HG02623 (cell line): ENCODE data around the gene CMBL.
"Not testable (repeated sequence)": the region's sequence is repeated elsewhere in the genome, so short reads cannot be mapped to it uniquely, and the experiment has no call there.

Source experiments
- ATAC-seq: cut with Tn5 transposase; IDR thresholded peaks from one replicate; pipeline ENCODE4 v1.9.1; 2021; ENCODE audit warnings: moderate library complexity; ENCODE audit not compliant: unreplicated experiment

The CMBL gene

DNA sequence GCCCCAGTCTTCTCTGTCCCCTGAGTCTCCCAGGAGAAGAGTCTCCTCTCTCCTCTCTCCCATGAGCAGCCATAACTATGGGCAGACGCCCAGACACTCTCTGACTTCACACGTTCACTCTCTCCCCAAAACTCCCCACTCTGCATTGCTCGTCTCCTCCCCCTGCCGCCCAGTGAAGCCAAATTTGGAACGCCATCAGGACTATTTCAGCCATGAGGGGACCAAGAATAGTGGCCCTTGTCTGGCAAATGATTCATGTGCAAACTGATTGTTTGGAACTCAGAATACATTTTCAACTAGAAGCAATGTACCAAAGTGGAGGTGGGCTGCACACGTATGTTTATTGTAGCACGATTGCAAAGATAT is 20.9 kb downstream of the CMBL start:
- no peak for ATAC-seq

GRCh38 chr5:10286162-10286861 is 21.4 kb downstream of the CMBL start:
- ATAC-seq = no peak

DNA sequence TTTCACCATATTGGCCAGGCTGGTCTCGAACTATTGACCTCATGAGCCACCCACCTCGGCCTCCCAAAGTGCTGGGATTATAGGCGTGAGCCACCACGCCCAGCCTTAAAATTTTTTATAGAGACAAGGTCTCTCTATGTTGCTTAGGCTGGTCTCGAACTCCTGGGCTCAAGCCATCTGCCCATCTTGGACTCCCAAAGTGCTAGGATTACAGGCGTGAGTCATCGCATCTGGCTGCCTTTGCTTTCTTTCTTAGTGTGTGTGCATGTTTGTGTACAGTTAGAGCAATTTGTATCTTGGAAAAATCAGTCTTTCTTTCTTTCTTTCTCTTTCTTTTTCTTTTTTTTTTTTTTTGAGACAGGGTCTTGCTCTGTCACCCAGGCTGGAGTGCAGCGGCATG is 22.3 kb downstream of the CMBL start:
- not testable (repeated sequence) for ATAC-seq

DNA sequence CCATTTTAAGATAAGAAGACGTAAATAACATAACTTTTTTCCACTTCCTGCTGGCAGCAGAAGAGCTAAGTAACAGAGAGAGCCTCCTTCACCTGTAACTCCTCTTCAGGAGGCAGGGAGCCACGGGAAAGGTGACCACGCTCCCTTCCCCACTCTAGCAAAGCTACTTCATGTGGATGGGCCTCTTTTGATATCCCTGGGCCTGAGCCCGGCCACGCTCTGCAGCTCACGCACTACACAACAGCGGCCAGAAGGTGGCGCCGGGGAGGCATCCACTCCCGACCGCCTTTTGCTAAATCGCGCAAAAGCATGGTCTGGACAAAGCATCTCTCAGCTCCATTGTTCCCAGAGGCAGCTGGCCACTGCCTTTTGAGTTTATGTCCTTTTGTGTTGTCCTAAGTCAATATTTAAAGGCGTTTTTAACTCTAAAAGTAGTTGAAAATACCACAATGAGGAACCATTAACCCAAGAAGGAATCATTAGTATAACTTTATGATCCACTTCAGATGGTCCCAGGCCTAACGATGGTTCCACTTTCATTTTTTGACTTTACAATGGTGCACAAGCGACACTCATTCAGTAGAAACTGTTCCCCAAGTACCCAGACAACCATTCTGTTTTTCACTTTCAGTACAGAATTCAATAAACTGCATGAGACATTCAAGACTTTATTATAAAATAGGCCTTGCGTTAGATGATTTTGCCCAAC is 23.6 kb downstream of the CMBL start:
- peak; percentile 88 for ATAC-seq

DNA sequence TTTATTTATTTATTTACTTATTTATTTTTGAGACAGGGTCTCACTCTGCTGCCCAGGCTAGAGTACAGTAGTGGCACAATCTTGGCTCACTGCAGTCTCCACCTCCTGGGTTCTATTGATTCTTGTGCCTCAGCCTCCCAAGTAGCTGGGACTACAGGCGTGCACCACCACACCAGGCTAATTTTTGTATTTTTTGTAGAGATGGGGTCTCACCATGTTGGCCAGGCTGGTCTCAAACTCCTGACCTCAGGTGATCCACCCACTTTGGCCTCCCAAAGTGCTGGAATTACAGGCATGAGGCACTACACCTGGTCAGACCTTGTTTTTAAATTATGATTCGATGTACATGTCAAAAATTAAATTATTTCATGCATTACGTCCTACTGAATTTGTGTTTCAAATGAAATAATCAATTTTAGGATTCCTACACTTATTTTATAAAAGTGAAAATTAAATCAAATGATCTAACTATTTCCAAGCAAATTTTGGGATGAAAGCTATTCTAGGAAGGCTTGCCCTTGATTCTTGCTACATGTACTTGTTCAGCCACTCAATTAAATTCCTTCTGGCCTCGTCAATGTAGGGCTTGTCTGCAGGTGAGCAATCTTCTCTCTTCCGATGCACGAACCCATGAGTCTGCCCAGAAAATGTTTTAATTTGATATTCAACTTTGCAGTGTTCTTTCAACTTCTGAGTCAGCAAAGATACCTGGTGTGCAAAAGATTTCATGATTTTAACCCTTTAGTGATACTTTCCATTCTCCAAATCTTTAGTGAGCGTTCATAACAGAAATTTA is 27.6 kb downstream of the CMBL start:
- no peak for ATAC-seq

- ATAC-seq = no peak
These were observed 28.4 kb downstream of the CMBL start for GRCh38 chr5:10279328-10279727.

- ATAC-seq = no peak
These were observed 28.9 kb downstream of the CMBL start for GRCh38 chr5:10278658-10279279.

DNA sequence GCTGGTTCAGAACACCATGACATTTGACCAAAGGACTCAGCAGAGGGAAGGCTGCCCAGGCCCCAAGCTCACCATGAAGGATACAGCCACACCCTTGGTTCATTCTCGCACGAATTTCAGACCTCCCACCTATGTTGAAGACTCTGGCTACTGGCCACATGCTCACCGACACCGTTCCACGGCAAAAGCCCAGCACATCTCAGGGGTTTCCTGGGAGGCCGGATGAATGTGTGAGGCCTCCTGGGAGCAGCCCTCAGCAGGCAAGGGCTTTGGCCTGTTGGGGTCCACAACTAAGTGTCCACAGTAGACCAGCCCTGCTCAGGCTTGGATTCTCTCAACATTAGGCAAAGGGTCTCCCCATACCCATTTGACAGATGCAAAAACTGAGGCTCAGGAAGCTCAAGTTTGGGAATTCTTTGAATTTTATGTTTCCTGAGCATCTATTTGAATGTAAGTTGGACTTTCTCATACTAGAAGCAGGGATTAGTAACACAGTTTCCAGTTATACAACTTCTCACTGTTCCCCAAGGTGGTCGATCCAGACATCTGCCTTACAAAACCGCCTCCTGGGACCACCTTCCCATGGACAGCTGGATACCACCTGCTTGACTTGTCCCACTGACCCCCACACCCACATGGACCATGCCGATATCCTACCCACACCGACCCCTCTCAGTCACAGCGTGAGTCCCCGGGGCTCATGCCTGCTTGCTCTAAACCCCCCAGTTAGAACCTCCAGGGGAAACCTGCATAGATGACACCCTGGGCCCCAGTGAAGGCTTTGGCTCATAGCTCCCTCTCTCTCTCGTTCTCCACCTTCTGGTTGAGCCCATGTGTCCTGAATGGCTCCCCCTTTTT is 29.7 kb downstream of the CMBL start:
- ATAC-seq = no peak

DNA sequence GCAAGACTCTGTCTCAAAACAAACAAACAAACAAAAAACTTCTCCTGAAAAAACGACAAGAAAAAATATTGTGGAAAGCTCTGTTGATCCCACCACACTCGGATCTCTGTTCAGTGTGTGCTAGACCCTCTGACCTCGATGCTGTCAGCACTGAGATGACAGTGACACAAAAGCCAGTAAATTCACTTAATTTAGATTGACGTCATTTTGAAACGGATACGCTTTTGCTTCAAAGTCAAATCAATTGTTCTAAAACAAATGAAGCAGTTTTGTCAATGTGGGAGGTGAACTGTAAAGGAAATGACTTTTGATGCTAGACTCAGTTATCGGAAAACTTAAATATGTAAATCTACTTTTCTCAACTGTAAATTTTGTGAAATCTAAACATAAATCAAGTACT is 31.0 kb downstream of the CMBL start:
- no peak for ATAC-seq

DNA sequence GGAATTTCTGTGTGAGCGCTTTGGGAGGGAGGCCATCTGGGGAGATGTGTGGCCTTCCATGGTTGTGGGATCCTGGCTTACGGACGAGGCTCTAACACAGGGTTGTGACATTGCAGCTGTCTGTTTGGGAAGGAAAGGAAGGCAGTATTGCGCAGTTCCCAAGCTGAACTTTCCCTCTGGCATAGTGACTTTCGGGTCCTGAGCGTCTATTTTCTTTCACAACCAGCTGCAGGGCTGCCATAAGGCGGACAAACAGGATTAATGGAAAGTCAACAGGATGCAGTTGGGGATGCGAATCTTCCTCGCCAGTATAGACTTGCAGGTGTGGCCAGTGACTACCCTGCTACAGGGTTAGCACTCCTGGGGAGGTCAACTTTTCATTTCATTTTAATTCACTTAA is 31.7 kb downstream of the CMBL start:
- no peak for ATAC-seq

- no peak for ATAC-seq
These were observed 32.2 kb downstream of the CMBL start for GRCh38 chr5:10275460-10275859.

DNA sequence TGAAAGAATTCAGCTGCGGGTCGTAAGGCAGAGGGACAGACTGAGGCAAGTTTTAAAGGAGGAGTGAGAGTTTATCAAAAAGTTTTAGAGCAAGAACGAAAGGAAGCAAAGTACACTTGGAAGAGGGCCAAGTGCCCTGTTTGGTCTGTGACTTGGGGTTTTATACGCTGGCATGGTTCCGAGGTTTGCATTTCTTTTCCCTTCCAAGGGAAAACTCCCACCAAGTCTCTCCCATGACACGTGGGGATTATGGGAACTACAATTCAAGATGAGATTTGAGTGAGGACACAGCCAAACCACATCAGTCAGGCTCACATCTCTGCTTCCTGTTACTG is 34.9 kb downstream of the CMBL start:
- not testable (repeated sequence) for ATAC-seq

DNA sequence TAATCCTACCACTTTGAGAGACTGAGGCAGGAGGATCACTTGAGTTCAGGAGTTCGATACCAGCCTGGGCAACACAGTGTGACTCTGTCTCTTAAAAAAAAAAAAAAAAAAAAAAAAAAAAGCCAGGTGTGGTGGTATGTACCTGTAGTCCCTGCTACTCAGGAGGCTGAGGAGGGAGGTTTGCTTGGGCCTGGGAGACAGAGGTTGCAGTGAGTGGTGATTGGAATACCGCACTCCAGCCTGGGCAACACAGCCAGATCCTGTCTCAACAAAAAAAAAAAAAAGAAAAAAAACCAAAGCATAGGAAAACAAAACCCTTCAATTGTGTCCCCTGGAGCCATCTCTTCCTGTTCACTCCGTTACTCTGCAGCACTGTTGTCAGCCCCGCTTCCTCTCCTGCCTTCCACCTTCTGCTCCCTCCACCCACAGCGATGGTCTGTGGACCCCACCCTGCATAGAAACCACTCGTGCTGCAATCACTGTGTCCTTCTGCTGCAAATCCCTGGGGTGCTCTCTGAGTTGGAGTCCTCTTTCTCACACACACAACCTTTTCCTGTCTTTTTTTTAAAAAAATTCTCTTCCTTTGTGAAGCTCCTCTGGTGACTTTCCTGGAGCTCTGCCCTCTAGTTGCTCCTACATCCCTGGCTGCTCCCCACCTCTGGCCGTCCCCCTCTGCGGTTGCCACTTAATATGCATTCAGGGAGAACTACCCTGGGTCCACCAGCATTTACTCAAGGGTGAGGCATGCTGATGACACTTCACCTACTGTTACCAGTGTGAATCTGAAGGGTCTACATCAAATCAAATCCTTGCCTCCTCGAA is 35.4 kb downstream of the CMBL start:
- ATAC-seq = no peak

- ATAC-seq = no peak
These were observed 39.6 kb downstream of the CMBL start for GRCh38 chr5:10268100-10268499.

DNA sequence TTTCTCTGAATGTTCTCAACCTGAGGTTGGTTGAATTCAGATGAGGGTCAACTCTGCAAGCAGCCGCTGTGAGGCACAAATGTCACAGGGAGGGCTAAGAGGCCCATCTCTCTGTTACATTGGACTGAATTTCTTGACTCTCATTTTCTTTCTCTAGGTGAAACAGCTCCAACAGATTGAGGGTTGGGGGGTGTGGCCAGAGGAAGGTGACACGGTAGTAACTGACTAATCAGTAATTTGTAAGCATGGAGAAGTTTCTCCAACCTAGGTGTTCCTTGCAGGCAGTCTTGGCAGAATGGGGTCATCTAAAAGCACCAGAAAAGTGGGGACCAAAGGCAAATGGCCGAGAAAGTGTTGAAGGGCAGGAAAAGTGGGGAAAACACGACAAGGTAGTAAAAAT is 40.9 kb downstream of the CMBL start:
- no peak for ATAC-seq

DNA sequence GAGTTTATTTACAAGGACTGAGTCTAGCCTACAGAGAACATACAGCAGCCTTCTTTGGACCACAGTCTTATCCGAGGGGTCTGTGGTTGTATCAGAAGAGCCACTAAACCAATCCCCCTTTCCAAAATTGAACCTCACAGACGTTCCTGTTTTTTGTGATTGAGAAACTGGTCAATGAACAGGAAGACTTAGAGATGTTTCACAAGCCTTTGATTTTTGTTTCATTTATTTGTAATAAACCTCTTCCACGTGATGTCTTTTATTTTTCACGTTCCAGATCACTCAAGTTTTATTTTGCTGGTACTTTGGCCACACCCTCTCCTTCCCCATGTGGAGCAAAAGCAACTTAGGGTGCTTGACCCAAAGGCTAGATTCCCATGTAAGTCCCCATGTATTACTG is 41.6 kb downstream of the CMBL start:
- no peak for ATAC-seq

- ATAC-seq = no peak
These were observed 42.2 kb downstream of the CMBL start for GRCh38 chr5:10265245-10266109.

GRCh38 chr5:10264604-10265003 is 43.1 kb downstream of the CMBL start:
- no peak for ATAC-seq

- ATAC-seq = no peak
These were observed 44.7 kb downstream of the CMBL start for GRCh38 chr5:10262995-10263394.
